ENCODE data around the gene SUN2.

The SUN2 gene

DNA sequence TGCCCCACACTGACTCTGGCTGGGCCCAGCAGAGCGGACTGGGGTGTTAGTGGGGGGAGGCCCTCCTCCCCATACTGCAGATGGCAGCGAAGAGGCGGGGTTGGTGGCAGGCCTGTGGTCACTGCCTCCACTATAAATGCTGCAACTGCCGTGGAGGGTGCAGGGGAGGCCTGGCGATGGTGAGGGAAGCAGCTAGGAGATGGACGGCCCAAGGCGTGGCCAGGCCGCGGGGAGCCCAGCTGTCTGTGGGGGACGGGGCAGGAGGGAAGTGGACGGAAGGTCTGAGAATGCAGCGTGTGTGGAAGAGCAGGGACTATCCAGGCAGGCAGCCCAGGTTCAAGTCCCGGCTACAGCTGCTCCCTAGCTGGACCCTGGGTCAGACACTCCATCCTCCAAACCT, 19.9 kb upstream of the SUN2 start:
- no peak for DNase-seq

DNA sequence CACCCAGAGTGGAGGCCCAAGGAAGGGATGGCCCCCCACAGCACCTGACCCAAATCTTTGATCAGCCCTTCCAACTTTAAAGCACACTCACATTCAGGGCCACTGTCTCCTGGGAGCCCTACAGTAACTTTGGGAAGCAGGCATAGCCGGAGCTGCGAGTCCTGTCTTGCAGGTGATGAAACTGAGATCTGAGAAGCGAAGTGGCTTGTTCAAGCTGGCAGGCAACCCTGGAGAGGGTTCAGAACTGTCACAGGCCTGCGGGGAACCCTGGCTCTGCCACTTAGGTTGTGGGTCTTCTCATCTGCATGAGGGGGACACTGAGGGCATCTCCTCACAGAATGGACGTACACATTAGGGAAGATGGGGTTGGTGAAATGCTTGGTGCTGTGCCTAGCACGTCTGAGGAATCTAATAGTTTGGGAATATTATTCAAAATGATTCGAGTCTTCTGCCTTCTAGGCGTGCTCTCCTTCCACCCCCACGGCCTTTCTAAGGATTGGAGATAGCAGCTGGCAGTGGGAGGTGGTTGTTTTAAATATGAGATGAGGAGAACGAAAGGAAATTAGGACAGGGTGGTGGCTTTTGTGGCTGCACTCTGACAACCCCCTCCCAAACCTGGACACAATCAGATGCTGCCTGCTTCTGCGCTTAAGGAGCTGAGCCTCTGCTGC, 18.8 kb upstream of the SUN2 start:
- no peak for DNase-seq

DNA sequence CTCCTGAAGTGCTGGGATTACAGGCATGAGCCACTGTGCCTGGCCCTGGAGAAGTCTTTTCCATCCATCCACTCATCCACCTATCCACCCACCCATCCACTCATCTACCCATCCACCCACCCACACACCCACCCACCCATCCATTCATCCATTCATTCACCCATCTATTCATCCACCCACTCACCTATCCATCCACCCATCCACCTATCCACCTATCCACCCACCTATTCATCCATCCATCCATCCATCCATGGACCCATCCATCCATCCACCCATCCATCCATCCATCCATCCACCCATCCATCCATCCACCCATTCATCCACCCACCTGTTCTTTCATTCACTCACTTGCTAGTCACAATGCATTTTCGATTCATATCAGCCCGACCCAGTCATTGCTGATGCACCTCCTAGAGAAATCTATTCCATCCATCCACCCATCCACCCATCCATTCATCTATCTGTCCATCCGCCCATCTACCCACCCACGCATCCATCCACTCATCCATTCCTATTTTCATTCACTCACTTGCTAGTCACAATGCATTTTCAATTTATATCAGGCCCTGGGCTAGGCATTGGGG, 17.7 kb upstream of the SUN2 start:
- no peak for DNase-seq

- DNase-seq: no peak
Observed at GRCh38 chr22:38772623-38772873, 16.8 kb upstream of the SUN2 start.

DNA sequence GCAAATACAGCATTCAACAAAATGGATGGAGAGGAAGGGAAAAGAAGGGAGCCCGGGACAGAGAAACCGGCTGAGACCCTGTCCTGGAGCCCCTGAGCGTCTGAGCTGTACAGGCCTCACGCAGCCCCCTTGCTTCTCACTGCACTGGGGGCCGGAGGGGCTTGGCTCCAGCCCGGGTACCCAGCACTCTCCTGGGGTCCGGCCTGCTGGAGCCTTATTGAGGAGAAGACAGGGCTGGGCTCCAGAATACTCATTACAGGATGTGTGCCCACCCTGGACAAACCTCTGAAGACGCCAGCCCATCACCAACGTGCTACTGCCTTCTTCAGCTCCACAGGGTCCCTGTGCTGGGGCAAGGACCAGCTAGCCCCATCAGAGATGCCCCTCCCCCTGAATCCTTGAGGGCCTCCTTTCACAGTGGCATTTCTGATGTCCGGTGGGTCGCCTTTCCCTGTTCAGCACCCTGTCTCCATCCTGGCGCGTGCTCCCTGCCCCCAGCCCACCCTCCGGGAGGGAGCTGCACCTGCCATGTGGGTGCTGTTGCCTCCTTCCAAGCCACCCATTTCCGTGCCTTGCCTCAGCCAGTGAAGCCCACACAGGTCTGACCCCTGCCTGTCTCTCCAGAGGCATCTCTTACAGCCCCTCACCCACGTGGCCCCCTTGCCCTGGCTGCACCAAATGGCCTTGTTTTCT, 14.6 kb upstream of the SUN2 start:
- DNase-seq: no peak

DNA sequence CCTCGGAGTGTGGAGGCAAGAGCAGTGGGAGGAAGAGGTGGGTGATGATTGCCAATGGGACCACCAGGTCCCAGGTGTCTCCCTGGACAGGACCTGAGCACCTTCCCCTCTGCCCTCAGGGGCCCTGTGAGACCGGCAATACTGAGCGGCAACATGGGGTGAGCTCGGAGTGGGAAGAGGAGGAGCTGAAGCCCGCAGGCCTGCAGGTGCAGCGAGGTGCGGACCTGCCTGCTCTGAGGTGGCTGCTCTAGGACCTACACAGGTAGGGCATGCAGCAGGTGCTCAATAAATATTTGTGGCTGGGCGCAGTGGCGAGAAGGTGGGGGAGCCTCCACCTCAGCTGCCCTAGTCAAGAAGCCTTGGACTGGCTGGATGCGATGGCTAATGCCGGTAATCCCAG, 12.2 kb upstream of the SUN2 start:
- no peak for DNase-seq

- no peak for DNase-seq
Observed at GRCh38 chr22:38767313-38767712, 11.5 kb upstream of the SUN2 start.

DNA sequence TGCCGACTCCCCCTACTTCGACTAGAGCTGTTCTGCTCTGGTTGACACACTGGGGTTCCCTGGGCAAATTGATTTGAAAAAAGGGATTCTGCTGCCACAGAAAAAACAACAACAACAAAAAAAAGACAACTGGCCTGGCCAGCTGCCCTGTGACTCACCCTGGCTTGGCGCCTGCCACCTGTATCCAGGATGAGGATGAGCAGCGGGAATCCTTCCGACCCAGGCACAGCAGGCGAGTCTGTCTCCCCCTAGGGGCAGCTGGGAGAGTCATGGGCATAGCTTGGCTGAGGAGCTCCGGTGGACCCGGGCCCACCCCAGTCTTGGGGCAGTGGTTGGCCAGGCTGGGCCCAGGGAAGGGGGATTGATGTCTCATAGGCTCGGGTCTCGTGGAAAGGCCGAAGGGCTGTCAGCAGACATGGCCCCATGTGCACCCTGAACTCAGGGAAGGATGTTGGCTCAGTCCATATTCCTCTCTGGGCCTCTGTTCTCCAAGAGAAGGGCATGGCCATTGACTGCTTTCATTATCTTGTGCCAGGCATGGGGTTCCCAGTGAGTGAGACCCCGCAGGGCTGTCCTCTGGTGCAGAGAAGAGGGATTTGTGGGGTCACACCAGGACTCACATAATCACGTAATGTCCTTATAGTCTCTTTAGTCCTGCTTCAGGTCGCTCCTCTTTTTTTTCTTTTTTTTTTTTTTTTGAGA, 10.4 kb upstream of the SUN2 start:
- peak; percentile 81 for DNase-seq

DNA sequence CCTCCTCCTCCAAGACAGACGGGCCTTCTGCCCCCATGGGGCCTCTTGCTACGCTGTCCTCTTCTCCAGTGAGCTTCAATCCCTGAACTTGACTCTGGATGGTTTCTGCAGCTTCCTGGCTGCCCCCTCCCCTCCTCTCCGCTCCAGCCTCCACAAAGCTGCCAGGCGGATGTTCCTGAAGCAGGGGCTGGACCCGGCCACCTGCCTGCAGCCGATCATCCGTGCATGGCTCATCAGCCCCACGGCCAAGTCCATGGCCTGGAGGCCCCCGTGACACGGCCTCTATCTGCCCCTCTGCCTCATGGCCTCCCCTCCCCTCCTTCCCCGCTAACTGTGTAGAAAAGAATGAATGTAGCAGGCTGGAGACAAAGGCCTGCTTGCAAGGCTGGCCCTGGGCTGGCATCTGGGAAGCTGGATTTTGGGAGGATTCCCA, 6.8 kb upstream of the SUN2 start:
- no peak for DNase-seq

- DNase-seq: no peak
Observed at GRCh38 chr22:38761202-38762162, 5.7 kb upstream of the SUN2 start.

DNA sequence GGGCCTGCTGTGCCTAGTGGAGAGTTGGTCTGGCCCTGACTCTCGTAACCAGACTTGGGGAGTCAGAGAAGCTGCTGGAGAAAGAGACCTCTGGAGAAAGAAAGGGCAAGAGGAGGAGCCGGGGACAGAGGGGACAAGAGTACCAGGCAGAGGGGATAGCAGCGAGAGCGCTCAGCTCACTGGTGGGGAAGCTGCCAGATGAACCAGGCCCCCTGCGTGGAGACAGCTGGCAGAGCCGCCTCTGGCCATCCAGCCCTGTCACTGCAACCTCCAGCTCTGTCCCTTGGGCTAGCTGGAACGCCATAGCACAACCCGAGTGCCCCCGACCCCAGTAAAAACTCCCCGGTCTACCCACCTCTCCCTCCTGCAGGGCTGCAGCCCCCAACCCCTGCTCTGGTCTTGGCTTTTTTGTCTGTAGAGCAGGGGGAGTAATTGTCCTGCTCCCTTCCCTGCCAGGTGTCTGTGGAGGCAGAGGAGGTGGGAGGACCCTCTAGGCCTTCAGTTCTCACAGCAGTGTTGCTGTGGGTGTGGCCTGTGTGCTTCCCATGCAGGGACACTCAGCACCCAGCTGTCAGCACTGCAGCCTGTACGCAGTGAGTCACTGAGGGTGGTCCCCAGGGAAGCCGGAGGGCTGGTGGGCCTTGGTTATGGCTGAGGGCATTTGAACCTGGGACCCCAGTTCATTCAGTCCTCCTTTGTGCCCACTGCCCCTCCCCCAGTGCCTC, 4.8 kb upstream of the SUN2 start:
- DNase-seq: peak; percentile 44

GRCh38 chr22:38759005-38759404, 3.2 kb upstream of the SUN2 start:
- DNase-seq: no peak

GRCh38 chr22:38758276-38758945, 2.6 kb upstream of the SUN2 start:
- DNase-seq: no peak

GRCh38 chr22:38757464-38757757, 1.6 kb upstream of the SUN2 start:
- DNase-seq: no peak

DNA sequence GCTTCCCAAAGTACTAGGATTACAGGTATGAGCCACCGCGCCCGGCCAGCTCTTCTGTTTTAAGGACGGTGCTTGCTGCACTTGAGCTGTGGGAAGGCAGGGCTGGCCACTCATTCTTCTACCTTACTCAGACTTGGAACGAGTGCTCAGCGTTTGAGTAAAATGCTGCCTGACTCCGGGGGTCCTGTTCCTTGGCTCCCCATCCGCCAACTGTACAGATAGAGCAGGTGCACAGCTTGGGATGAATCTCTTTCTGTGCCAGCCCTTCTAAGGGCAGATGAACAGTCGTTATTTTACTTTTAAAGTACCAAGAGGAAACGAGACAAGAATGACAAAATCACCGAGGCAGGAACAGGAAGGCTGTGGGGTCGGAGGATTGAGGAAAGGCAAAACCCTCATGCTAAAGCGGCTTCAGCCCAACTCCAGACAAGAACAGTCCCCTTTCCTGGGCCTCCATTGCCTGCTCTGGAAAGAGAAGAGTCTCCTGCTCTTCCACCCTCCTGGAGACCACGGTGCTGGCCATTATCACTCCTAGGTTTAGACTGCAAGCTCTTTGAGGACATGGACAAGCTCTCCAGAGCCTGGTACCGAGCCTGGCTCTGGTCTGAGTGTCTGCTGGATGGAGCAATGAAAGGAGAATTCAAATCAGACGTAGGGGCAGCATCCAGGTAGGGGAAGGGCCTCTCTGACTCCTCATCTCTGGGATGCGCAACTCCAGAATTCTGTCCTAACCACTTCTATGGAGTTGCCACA, 1.1 kb upstream of the SUN2 start:
- no peak for DNase-seq

GRCh38 chr22:38755155-38755910, 465 bp downstream of the SUN2 start:
- peak; percentile 80 for DNase-seq

DNA sequence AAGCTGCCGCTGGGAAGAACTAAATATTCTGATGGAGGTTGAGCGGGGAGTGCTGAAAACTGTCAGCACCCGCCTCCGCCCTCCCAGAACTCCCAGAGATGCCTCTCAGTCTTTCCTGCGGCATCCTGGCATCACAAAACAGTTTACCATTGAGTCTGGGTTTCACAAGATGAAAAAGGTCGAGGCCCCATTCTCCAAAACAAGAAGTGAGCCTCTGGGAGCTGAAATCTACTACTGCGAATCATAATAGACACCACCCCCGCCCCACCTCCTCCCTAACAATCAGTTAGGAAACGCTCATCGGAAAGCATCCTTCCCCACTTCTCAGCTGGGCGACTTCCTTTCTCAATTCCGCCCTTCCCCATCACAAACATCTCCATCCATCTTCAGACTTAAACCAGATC, 1.0 kb downstream of the SUN2 start:
- DNase-seq: no peak

DNA sequence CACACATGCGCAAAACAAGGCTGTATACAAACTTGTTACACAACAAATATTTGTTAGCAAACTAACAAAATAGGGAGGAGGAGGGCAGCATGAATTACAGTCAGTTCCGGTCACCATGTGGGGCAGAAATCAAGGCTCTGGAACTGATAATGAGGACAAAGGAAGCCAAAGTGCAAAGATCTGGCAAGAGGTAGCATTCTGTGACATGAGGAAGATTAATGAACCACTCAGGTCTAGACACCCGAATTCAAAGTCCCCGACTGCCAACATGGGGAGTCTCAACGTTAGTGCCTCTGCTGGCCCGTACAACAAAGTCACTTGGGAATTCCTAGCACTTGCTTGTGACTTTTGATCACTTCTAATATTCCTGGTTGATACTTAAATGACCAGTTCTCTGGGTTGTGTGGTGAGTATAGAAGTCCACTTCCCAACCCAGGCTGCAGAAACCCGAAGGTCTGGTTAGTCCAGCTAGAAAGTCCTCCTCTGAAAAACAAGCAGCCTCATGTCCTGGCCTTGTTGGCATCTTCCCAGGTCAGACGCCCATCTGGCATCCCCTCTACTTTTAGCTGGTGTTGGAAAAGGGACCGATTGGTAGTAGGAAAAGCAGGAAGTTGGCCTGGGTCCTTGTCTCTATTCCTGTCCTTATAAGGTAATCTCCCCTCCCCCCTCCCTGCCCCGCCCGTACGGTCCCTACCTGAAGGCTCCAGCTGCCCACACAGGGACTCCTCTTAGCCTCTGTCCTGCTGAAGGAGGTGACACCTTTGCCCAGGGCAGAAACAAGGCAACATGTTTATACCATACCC, 1.6 kb downstream of the SUN2 start:
- no peak for DNase-seq

Data from 8988T (cell line).